Measurements from ENCODE around the gene C3orf62.

DNA sequence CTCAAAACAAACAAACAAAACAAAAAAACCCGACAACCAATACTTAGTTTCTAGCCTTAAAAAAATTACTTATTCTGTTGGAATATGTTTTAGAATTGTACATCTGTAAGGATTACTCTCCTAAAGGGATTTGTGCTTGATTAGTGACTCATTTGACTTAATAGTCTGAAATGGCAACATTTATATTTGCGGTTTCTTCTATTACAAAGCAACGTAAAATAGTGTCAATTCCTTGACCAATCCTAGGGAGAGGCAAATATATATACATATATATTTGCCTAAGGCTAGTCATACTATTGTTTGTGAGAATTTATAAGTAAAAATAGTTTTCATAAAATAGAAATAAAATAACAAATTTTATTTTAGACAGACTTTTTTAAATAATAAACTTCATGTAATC lies 39.7 kb downstream of the C3orf62 start:
- TF ChIP-seq, protein P1, sequence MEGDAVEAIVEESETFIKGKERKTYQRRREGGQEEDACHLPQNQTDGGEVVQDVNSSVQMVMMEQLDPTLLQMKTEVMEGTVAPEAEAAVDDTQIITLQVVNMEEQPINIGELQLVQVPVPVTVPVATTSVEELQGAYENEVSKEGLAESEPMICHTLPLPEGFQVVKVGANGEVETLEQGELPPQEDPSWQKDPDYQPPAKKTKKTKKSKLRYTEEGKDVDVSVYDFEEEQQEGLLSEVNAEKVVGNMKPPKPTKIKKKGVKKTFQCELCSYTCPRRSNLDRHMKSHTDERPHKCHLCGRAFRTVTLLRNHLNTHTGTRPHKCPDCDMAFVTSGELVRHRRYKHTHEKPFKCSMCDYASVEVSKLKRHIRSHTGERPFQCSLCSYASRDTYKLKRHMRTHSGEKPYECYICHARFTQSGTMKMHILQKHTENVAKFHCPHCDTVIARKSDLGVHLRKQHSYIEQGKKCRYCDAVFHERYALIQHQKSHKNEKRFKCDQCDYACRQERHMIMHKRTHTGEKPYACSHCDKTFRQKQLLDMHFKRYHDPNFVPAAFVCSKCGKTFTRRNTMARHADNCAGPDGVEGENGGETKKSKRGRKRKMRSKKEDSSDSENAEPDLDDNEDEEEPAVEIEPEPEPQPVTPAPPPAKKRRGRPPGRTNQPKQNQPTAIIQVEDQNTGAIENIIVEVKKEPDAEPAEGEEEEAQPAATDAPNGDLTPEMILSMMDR (IDR thresholded peaks at IDR 0.05): no peak
- TF ChIP-seq EZH2phosphoT487 (IDR thresholded peaks at IDR 0.05) (no peak), EZH2 (IDR thresholded peaks at IDR 0.05) (no peak)
